CD4-positive, alpha-beta T cell (primary cell): ENCODE measurements around the gene B4GALT1. TPM values are rescaled to one million over a fixed set of nuclear protein-coding genes. Genes with fewer than 3 reads are reported as not detected.

ENCODE experiments used
- ATAC-seq: fragments of 200-7000 bp; cut with Tn5 transposase; one replicate; pipeline ENCODE4 v1.10.0; 2022; ENCODE audit warnings: mild to moderate bottlenecking; ENCODE audit not compliant: poor library complexity
- CTCF ChIA-PET: fragments of 350-600 bp; sonication (Branson Sonifier 250); formaldehyde crosslinking; loops from one replicate; lab custom pipeline; 2021; ENCODE audit warnings: antibody characterized with exemption, inconsistent platforms; lab: Charles Lee
- POLR2A ChIA-PET: fragments of 350-600 bp; sonication (Branson Sonifier 250); formaldehyde crosslinking; loops from one replicate; lab custom pipeline; 2021; ENCODE audit warnings: antibody characterized with exemption, inconsistent platforms; lab: Charles Lee
- DNase-seq, 14 experiments: peaks; one replicate each; pipeline ENCODE4 v3.0.0-alpha.2; 2013 to 2020; ENCODE audit warnings: mixed read lengths in 2 of 14
- H3K27ac ChIP-seq, 2 donors: one replicate each; pipeline versions ENCODE4 v1.5.1 to v1.7.0; 2013; ENCODE audit warnings: low read length in 2 of 2, low read depth in 1 of 2, mild to moderate bottlenecking in 1 of 2
- H3K27me3 ChIP-seq, 2 experiments: 1 replicate in 1 of 2; 2 replicates in 1 of 2; pipeline versions ENCODE4 v1.6.1 to v1.7.0; 2013; ENCODE audit warnings: low read length in 2 of 2, control low read depth in 1 of 2, mild to moderate bottlenecking in 1 of 2, moderate library complexity in 1 of 2; ENCODE audit not compliant: insufficient read depth in 2 of 2, control insufficient read depth in 1 of 2
- H3K36me3 ChIP-seq: one replicate; pipeline ENCODE4 v1.6.1; 2013; ENCODE audit warnings: low read length, control low read depth; ENCODE audit not compliant: insufficient read depth
- H3K4me1 ChIP-seq: one replicate; pipeline ENCODE4 v1.6.1; 2013; ENCODE audit warnings: low read length, control low read depth; ENCODE audit not compliant: insufficient read depth
- H3K4me3 ChIP-seq: one replicate; pipeline ENCODE4 v1.5.1; 2013; ENCODE audit warnings: mild to moderate bottlenecking, low read length, moderate library complexity
- H3K9me3 ChIP-seq, 2 experiments: 1 replicate in 1 of 2; 2 replicates in 1 of 2; pipeline versions ENCODE4 v1.6.1 to v1.7.0; 2013; ENCODE audit warnings: low read length in 2 of 2, mild to moderate bottlenecking in 2 of 2, control low read depth in 1 of 2, moderate library complexity in 1 of 2; ENCODE audit not compliant: control insufficient read depth in 1 of 2, insufficient read depth in 1 of 2
- H3K27ac Mint-ChIP-seq: one replicate; pipeline ENCODE4 v1.8.0; 2020; ENCODE audit warnings: mixed read lengths
- H3K27me3 Mint-ChIP-seq: one replicate; pipeline ENCODE4 v1.8.0; 2021; ENCODE audit warnings: mixed read lengths
- H3K36me3 Mint-ChIP-seq: one replicate; pipeline ENCODE4 v1.8.0; 2021; ENCODE audit warnings: low read depth, mixed read lengths
- H3K4me1 Mint-ChIP-seq: one replicate; pipeline ENCODE4 v1.8.0; 2021; ENCODE audit warnings: low read depth, mixed read lengths
- H3K4me3 Mint-ChIP-seq: one replicate; pipeline ENCODE4 v1.8.0; 2020; ENCODE audit warnings: mild to moderate bottlenecking, mixed read lengths
- H3K9me3 Mint-ChIP-seq: one replicate; pipeline ENCODE4 v1.8.0; 2020; ENCODE audit warnings: mixed read lengths
- intact Hi-C, 2 experiments: fragments of 100-400 bp; cut with DNase I in 1 of 2; cut with micrococcal nuclease in 1 of 2; formaldehyde crosslinking; loops; one replicate each; pipeline versions ENCODE4 v1.15.1 to v1.9.0; 2023 to 2025; cut with DNase I, micrococcal nuclease
- total RNA-seq, 174 experiments: library from RNA in 2 of 174; stranded (reverse) in 2 of 174; gene quantifications; one replicate each; pipeline ENCODE4 v1.2.3 and lab custom pipeline; 2021 to 2026
- TF ChIP-seq, protein P1 (sequence below): fragments of 200-600 bp; IDR thresholded peaks from one replicate; pipeline ENCODE4 v1.8.0; 2022; ENCODE audit warnings: antibody characterized with exemption, mild to moderate bottlenecking

B4GALT1 gene
- total RNA-seq, 2 experiments from 2014 or later: 74.7 to 77.0 TPM

DNA sequence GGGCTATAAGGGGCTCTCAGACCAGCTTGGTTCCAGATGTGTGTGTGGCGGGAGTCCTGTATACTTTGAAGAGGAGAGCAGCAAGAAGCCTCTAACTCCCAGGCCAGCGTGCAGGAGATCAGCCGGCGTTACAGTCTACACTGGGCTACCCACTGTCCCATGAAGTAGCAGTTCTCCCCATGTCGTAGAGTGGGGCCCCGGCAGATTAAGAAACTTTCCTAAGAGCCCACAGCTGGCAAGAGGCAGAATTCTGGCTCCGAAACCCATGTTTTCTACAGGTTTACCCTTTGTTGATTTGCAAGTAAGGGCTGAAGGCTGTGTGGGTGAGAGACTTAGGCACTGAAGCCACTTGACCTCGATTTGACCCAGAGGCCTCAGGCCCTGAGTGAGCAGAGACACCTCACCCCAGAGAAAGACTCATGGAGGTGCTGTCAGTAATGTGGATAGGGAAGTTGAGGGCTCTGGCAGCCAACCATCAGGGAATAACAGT, 881 bp upstream of the B4GALT1 start:
- H3K4me3 Mint-ChIP-seq: peak overlapping the region; percentile 57
- no peaks in the 10 kb centered on the region for H3K36me3 Mint-ChIP-seq
- ChIA-PET POLR2A (interaction anchor here (0.6 to 3.7 kb wide), 15 partner anchors 10 to 642 kb away, joined by 3 to 40 read pairs (median 6); partner anchors contain the start of genes BAG1, CHMP5, DNAJA1 and NFX1), CTCF (no interaction called here)
- DNase-seq (peak in 4 of 14 experiments; percentile 11 to 59 (median 40)), ATAC-seq (peak; percentile 3)
- H3K27ac Mint-ChIP-seq: peak overlapping the region; percentile 97
- Histone ChIP-seq H3K27ac (peak overlapping the region; percentile 89 to 94), H3K36me3 (no peaks in the 10 kb centered on the region), H3K9me3 (no peaks in the 10 kb centered on the region), H3K4me1 (peaks cover 46% of the 10 kb centered on the region), H3K4me3 (peak overlapping the region; percentile 62), H3K27me3 (no peaks in the 10 kb centered on the region)
- TF ChIP-seq, protein P1, sequence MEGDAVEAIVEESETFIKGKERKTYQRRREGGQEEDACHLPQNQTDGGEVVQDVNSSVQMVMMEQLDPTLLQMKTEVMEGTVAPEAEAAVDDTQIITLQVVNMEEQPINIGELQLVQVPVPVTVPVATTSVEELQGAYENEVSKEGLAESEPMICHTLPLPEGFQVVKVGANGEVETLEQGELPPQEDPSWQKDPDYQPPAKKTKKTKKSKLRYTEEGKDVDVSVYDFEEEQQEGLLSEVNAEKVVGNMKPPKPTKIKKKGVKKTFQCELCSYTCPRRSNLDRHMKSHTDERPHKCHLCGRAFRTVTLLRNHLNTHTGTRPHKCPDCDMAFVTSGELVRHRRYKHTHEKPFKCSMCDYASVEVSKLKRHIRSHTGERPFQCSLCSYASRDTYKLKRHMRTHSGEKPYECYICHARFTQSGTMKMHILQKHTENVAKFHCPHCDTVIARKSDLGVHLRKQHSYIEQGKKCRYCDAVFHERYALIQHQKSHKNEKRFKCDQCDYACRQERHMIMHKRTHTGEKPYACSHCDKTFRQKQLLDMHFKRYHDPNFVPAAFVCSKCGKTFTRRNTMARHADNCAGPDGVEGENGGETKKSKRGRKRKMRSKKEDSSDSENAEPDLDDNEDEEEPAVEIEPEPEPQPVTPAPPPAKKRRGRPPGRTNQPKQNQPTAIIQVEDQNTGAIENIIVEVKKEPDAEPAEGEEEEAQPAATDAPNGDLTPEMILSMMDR: no peak
- H3K4me1 Mint-ChIP-seq: peaks cover 53% of the 10 kb centered on the region
- H3K27me3 Mint-ChIP-seq: no peaks in the 10 kb centered on the region
- H3K9me3 Mint-ChIP-seq: no peaks in the 10 kb centered on the region
- intact Hi-C loops: loop anchor here (1.0 to 10.0 kb wide), 10 partner anchors 36 to 1209 kb away; partner anchors contain the start of genes BAG1 (in 2 of the 2), CHMP5 (in 2 of the 2), MYORG (in 1 of the 2) and NOL6 (in 1 of the 2)

DNA sequence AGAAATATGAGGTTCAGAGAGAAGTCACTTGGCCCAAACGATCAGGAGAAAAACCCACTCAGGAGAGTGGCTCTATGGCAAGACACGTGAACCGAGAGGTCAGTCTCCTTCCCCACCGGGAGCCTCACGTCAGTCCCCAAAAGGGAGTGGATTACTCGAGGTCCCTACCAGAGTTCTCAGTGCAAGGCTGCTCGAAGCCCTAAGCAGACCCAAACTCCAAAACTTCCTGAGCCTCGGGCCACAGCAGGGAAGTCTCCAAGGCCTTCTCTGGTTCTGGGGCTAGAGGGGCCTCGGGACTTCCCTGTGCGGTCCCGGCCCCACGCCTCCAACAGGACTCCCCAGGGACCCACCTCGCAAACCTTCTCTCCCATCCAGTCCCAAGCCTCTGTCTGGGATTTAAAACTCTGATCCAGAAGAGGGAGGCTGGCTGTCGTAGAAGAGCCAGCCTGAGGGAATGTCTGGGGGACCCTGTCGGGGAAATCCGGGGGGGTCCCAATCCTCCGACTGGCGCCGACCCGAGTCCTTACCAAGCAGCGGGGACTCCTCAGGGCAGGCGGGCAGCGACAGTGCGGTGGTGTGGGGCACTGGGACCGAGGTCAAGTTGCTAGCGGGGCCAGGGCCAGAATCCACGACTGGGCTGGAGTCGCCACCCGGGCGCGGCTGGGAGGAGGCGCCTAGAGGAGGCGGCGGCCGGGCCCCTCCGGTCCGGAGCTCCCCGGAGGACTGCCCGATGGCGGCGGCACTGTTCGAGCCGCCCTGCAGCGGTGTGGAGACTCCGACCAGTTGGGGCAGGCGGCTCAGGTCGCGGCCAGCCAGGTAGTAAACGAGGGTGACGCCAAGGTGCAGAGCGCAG, 679 bp downstream of the B4GALT1 start:
- Histone ChIP-seq H3K4me1 (peaks cover 61% of the 10 kb centered on the region), H3K36me3 (no peaks in the 10 kb centered on the region), H3K27me3 (no peaks in the 10 kb centered on the region), H3K27ac (peak overlapping the region; percentile 88 to 90), H3K9me3 (no peaks in the 10 kb centered on the region), H3K4me3 (peak overlapping the region; percentile 85)
- POLR2A ChIA-PET: interaction anchor here (0.8 to 3.7 kb wide), 11 partner anchors 8 to 307 kb away, joined by 4 to 40 read pairs (median 12); partner anchors contain the start of genes BAG1, CHMP5, DNAJA1 and NFX1
- Mint-ChIP-seq H3K9me3 (no peaks in the 10 kb centered on the region), H3K4me3 (peak overlapping the region; percentile 93), H3K27ac (peak overlapping the region; percentile 97), H3K4me1 (peaks cover 69% of the 10 kb centered on the region), H3K36me3 (no peaks in the 10 kb centered on the region), H3K27me3 (no peaks in the 10 kb centered on the region)
- ATAC-seq: no peak
- CTCF ChIA-PET: no interaction called here
- intact Hi-C loops: loop anchor here (2.0 to 10.0 kb wide), 7 partner anchors 34 to 1211 kb away; partner anchors contain the start of genes BAG1 (in 2 of the 2), CHMP5 (in 2 of the 2), MYORG (in 1 of the 2) and NOL6 (in 1 of the 2)
- TF ChIP-seq, protein P1: no peak
- peak in 5 of 14 experiments; percentile 16 to 46 (median 41) for DNase-seq
